GM12891 (cell line): ENCODE data around the gene FYB1.

ENCODE experiments used
- POLR2A ChIP-seq: IDR thresholded peaks from 2 replicates; pipeline ENCODE4 v1.6.1; 2011; ENCODE audit warnings: low read depth, low read length, control low read depth
- POLR2AphosphoS5 ChIP-seq: IDR thresholded peaks from 2 replicates; pipeline ENCODE4 v1.6.1; 2011; ENCODE audit warnings: low read depth, low read length, control low read depth
- SPI1 ChIP-seq: IDR thresholded peaks from 2 replicates; pipeline ENCODE4 v1.6.1; 2011; ENCODE audit warnings: low read depth, low read length, control low read depth
- TAF1 ChIP-seq: IDR thresholded peaks from 2 replicates; pipeline ENCODE4 v1.6.1; 2011; ENCODE audit warnings: low read depth, low read length, control low read depth

DNA sequence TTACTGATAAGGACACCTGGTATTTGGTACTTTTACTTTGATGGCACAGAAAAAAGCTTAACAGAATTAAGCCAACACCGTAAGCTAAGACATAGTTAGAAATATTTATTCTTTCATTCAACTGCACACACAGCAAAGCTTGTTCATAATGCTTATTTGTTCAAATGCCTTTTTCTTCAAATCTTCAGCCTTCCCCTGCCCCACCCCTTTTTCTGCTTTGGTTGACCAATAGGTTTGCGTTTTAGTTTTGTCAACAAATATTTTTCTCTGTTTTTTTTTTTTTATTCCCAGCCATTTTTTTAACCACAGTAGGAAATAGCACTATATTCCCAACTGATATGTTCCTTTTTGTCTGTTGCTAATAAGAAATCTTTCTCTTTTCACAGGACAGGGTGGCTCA is 140.2 kb downstream of the FYB1 start:
- TF ChIP-seq TAF1 (no peak), POLR2AphosphoS5 (no peak), POLR2A (no peak), SPI1 (no peak)
